Nucleus accumbens (tissue), 56 donors: ENCODE data around the gene KAZN.

Experiments
- DNase-seq, 56 donors: peaks; one replicate each; lab custom pipeline; 2025; lab: John Stamatoyannopoulos, UW

KAZN gene

DNA sequence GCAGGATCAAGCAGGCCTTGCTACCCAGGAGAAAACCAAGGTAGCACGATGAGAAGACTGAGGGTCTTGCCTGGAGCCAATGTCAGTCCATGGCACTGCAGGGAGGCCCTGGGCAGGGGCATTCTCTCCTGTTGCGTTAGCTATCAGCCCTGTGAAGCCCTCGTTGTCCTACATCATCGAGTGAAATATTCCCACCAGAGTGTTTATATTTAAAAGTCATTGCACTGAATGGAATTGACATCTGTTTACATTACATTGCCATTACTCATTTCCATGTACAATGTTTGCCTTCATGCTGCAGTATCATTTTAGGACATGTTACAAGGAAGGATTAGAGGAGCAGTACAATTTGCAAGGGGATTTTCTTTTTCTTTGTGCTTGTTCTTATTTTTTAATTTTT, 243.9 kb downstream of the KAZN start:
- no peak for DNase-seq

DNA sequence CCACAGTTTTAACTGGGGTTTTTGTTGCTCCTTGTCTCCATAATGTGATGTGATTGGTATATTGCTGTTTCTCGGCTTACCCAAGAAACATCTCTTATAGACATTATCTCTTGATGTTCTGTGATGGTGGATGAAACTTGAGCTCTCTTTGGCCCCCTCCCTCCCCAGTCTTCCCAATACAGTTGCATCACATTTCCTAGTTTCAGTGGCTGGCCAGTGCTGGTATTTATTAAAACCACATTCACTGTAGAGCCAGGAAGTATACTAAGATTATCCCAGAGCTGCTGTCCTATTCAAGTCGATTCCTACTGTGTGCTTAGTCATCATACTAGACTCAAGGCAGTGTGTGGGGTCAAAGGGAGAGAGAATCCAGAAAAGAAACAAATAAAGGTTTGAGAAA, 244.4 kb downstream of the KAZN start:
- DNase-seq, result no peak

DNA sequence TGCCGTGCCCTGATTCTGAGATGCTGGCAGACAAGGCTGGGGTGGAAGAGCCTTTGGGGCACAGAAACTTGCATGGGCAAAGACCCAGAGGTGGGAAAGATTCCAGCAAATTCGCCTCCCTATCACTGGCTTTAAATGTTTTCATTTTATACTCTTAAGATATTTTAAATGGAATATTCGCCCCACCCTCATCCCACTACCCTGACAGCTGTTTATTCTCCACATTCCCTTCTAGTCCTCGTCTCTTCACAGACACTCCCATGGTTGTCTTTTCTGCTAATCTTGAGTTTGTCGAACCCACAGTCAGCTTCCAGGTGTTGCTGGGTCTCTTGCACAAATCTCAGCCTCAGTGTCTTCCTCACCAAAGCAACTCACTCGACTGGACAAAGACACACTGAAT, 245.0 kb downstream of the KAZN start:
- no peak for DNase-seq

DNA sequence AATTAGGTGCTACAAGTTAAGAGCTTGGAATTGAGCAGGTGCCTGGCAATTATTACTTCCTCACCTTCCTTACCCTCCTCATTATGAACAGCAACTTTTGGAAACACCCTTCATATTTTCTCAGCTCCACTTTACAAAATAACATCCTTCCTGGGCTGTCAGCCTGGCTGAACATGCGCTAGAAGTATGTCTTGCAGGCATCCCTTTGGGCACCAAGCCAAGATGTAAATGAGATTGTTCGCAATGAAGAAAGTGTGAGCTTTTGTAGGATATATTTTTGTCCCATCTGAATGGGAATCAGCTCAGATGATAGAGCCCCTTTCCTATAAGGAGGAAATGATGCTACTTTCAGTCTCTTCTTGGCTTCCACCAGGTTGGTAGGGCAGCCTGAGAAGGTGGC, 245.9 kb downstream of the KAZN start:
- no peak for DNase-seq

DNA sequence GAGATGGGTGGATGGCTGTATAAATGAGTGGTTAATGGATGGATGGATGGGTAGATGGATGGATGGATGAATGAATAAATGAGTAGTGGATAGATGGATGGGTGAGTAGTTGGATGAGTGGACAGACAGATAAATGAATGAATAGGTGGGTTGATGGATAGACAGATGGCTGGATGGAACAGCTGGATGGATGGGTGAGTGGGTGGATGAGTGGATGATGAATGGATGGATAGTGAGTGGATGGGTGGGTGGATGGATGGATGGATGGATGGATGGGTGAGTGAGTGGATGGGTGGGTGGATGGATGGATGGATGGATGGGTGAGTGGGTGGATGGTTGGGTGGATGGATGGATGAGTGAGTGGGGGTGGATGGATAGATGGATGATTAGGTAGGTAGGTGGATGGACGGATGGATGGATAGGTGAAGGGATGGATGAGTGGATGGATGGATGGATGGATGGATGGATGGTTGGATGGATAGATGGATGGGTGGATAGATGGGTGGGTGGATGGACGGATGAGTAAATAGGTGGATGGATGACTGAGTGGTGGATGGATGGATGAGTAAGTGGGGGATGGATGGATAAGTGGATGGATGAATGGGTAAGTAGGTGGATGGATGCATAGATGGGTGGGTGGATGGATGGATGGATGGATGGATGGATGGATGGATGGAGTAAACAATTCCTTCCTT, 246.6 kb downstream of the KAZN start:
- no peak for DNase-seq

DNA sequence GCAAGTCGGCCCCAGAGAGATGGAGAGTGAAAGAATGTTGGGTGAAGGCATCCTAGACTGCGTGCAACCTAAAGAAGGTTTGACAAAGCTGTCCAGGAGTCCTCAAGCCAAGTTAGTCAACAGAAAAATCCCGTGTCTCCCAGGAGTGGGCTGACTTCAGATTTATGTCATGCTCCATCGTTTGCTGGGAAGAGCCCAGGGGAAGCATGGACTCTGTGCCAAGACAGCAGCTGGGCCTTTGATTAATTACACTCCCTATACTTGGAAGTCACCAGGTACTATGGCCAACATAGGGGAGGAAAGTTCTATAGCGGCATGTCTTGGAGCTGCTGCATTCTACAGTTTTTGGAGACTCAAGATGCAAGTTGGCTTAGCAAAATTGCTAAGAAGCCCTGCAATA, 247.4 kb downstream of the KAZN start:
- no peak for DNase-seq

DNA sequence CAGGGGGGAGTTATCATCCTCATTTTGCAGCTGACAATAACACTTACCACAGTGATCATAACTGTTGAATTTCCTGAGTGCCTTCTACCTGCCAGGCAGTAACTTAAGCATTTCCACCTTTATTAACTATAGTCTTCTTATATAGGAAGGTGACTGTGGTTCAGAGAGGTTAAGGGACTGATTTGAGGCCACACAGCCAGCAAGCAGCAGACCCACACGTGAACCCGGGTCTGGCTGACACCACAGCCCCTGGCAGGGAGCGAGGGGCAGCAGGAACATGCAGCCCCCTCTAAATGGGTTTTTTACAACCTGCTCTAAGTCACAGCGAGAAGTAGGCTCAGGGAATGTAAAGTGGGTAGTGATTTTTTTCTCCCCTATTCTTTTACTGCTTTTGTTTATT, 248.2 kb downstream of the KAZN start:
- no peak for DNase-seq

DNA sequence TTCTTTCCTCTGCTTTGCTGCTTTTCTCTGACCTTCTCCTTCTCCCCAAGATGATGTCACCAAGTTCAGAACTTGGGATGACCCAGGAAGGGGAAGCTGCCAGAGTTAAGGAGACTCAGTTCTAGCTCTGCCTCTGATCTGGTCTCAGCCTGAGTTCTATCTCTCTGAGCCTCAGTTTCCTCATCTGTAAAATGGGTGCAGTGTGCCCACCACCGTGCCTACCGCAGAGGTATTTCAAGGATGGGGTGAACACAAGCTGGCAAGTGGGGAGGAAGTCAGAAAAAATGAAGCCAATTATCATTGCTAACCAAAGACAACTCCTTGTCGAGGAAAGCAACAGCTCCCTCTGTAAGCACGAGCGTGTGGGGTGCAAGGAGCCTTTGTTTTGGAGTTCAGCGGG, 249.7 kb downstream of the KAZN start:
- no peak for DNase-seq

DNA sequence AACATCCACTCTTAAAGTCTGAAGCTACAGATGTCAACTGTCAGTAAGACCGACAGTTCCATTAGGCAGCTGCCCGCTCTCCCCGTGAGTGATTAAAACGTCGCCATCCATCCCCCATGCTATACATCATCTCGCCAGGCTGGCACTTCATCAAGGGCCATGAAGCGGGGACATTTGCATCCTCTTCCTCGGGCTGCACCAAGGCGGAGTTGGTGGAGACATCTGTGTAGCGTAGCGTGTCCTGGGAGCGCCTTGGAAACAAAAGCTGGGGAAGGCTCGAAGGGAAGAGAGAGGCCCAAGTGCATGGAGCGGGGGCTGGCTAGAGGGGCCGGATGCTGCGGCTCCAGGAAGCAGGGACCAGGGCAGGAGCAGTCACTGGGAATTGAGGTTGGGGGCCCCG, 250.1 kb downstream of the KAZN start:
- no peak for DNase-seq

DNA sequence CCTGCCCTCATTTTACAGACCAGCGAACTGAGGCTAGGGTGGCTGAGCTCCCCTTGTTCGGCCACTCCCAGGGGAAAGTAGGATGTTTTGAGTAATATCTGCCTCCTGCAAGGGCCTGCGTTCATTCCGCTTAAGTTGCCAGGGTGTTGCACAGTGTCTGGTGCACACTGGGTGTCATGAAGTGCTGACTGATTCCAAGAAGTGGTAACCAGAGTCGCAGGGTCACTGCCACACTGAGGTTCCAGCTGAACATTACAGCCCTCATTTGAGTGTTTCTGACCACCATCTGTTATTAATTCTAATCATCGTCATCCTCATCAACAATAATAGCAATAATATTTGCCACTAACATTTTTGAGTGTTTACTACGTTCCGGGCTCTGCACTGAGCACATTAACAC, 250.6 kb downstream of the KAZN start:
- DNase-seq, result no peak

DNA sequence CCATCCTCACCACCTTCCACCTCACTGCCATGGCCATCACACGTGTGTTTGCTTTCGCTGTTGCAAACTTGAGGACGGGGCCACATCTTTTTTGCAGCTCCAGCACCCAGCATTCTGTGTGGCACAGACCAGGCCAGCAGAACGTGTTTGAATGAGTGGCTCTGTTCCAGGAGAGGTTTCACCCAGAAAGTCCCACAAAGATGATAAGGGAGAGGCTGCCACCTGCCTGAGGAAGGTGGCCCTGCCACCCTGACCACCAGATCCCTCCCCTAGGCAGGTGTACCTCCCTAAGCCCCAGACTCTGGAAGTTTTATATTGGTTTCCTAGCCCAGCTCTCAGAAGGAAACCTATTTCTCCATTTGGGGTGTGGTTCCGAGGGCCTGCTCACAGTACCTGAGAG, 252.1 kb downstream of the KAZN start:
- DNase-seq, result no peak

DNA sequence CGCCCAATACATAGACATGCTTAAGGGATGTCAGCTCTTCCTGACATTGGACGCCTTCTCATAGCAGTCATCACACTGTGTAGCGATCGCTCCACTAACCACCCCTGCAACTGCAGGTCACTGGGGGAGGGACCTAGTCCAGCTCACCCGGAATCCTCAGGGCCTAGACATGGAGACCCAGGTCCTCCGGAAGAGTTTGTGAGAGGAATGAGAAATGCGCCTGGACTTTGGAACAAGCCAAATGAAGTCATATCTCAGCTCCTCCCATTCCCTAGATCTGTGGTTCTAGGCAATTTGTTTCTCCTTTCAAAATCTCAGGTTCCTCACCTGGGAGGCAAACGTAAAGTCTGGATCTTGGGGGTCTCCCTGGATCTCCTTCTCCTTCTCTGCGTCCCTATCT, 253.3 kb downstream of the KAZN start:
- no peak for DNase-seq

DNA sequence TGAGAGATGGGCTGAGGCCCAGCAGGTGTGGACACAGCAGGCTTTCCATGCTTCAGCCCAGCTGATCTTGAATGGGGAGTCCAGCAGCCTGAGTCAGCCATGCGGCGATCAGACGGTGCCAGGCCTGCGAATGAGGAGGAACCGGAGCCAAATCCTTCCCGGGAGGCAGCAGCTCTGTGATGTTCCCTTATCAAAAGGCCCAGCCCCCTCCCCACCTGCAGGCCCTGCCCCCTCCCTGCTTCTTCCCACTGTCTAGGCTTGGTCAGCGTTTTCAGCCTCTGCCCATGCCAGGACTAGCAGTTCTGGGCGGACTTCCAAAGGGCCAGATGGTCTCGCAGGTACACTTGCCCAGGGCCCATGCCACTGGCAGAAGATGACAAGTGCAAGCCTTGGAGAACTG, 253.8 kb downstream of the KAZN start:
- DNase-seq, result no peak

DNA sequence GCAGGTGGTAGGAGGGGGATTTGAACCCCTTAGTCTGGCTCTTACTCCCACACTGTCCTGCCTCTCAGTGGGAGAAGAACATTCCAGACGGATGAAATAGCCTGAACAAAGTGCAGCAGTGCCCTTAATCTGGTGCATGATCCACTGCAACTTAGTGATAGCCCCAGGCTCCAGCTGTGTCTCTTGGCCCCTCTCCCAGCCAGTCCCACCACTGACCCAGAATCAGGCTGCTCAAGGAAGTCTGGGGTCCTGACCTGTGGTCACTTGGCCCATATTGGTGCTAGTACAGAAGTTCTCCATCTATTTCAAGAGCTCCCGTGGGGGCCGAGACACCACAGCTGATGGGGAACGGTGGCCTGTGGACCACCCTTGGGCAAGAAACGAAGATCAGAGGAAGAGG, 255.0 kb downstream of the KAZN start:
- DNase-seq, result no peak

DNA sequence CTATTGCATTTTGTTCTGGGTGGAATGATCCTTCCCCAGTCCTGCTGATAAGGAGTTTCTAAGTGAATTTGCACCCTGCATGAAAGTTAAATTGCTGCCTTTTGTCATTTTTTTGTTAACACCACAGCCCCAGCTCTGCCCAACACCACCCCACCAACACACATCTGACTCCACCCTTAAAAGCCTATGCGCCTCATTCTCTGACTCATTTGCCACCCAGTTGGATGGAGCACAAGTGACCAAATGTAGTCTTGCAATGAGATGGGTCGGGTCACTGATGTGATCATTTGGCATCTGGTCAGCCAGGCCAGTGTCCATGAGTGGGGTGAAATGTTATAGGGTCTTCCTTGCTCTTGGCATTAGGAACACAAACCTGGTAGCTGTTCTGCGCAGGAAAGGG, 256.8 kb downstream of the KAZN start:
- no peak for DNase-seq

DNA sequence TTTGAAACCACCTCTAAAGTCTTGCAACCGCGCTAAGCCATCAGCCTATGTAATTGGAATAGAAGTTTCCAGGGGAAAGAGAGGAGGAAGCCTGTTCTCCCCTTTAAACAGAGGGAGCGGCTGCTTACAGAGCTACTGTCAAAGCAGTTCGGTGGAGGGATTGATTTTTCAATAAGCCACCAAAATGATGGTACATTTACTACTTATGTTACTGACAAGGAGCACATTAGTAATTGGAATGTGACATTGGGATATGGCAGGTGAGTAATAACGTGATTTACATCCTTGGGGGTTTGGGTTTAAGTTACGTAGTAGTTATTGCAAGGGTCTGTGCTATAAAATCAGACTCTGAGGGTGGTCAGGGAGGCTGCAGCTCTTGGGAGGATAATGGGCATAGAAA, 257.3 kb downstream of the KAZN start:
- no peak for DNase-seq

DNA sequence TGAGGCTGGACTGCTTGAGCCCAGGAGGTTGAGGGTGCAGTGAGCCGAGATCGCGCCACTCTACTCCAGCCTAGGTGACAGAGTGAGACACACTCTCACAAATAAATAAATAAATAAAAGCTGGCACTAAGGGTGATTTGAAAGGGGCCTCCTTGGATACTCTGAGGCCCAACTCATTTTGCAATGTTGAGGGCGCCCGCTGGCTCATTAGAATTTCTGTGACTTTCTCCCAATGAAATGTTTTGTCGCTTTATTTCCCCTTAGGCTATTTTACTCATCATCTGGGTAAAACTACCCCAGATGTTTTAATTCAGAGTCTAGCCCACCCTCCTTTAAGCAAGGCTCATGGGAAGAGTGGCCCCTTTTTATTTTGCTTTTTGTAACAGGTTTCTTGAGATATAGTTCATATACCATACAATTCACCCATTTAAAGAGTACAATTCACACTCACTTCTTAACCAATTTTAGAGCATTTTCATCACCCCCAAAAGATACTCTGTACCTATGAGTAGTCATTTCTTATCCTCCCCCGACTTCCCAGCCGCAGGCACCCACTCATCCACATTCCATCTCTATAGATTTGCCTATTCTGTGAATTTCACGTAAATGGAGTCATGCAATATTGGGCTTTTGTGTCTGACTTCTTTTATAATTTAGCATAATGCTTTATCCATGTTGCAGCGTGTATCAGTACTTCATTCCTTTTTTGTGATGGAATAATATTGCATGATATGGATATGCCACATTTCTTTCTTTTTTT, 259.1 kb downstream of the KAZN start:
- DNase-seq, result no peak

DNA sequence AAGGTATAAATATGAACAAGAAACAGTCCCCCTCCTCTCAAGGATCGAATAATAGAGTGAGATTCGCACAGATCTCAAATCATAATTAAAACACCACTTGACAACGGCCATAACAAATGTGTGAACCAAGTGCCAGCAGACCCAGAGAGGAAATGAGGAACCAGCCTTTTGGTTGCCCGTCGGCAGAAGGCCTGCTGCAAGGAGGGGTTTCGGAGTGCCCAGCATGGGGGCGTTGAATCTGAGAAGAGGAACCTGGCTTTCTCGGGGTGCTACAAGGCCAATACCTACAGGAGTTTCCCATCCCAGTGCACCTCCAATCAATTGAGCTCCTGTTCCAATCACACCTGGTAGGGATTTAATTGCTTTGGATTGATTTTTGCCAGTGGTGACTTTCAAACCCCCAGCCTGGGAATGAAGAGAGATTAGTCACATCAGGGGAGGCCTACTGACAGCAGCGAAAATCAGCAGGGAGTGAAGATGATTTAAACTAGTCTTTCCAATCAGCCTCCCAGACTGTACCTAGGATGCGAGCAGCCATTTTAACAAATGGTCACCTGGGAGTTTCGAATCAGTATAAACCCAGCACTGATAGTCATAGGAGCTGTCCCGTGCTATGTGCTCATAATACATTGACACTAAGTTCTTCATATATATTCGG, 263.8 kb downstream of the KAZN start:
- no peak for DNase-seq

DNA sequence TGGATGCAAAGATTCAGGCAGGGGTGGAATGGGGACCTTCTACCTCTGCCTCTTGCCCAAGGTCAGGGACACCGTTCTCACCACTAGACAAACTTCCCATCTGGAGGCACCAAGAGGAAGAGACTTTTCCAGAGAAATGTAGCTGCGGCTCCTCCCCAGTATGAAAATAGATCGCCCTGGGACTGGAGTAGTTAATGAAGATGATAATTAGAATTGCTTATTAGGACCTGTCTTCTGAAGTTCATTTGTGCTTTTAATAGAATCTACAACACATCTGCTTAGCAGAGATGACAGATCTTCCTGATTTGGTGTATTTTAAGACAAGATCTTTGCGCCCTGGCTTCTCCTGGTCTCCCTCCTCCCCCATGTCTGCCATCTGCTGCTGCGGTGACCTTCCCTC, 266.6 kb downstream of the KAZN start:
- DNase-seq, result no peak

DNA sequence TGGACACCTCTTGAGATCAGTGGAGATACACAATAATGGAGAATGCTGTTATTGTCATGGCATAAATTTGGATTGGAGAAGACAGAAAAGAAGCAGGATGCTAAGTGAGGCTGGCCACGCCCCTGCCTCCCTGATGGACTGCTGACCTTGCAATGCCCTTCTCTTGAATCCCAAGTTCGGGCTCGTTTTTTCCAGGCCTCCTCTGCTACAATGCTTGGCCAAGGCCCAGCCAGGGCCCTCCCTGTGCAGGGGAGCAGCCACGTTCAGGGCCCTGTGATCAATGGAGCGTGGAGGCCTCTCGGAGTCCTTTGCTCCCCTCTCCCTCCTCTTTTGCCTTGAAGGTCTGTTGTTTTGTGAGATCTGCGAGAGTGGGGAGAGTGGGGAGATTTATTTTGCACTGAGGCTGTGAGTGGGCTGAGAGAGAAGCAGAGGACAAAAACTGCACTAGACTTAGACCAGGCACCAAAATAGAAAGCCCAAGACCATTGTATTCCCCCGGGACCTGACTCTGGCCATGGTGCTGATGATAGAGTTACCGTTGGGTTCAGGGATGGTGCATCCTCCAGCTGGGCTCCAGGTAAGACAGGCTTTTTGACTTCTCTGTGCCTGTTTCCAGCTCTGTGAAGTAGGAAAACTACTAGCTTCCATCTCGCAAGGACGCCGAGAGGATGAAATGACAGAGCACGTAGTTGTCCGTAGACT, 268.6 kb downstream of the KAZN start:
- no peak for DNase-seq

DNA sequence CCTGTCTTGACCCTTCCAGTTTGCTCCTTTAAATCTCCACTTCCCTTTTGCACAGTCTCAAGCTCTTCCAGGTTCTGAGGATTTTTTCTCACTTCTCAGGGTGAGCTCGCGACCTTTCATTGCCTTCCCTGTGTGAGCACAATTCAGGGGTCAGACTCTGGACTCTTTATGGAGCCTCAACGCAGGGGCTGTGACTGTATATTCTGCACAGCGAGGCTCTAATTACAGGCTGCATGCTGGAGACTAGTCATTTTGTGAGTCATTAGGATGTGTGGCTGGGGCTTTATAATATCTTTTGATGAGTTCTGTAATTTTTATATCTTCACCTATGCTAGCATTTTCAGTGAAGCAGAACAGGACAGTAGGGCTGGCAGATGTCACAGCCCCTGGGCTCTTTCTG, 270.7 kb downstream of the KAZN start:
- DNase-seq, result no peak
